ENCODE results near the gene PPP1R14C.

The PPP1R14C gene

DNA sequence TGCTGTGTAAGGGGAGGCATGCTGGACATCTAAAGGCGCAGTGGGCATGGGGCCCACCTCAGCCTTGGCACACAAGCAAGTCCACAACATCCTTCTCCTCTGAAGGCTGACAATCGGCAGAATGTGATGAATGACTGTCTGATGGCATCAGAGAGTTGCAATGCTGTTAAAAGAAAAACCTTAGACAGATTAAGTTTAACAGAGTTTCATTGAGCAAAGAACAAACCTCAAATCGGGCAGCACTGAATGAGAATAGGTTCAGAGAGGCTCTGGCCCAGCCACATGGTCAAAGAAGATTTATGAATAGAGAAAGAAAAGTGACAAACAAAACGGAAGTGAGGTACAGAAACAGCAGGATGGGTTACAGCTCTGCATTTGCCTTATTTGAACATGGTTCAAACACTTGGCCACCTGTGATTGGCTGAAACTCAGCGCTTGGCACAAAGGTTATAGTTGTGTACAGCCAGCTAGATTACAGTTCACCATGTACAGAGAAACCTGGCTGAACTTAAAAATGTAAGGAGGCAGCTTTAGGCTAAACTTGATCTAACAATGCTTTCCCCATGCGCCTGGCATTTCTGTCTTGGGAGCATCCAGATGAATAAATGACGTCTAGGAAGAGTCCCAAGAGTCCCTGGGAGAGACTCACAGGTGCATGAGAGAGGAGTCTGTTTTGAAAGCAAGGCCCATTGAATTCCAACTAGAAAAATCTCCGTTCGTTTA is 127.6 kb downstream of the PPP1R14C start:
- Mint-ChIP-seq H3K9me3 (no peaks in the 10 kb centered on the region), H3K4me3 (no peak overlapping the region), H3K4me1 (ENCODE audit: low read depth) (no peaks in the 10 kb centered on the region), H3K27me3 (peaks cover 5% of the 10 kb centered on the region), H3K36me3 (ENCODE audit: low read depth) (no peaks in the 10 kb centered on the region), H3K27ac (no peak overlapping the region)
- intact Hi-C loops (cut with micrococcal nuclease): no loop called here

DNA sequence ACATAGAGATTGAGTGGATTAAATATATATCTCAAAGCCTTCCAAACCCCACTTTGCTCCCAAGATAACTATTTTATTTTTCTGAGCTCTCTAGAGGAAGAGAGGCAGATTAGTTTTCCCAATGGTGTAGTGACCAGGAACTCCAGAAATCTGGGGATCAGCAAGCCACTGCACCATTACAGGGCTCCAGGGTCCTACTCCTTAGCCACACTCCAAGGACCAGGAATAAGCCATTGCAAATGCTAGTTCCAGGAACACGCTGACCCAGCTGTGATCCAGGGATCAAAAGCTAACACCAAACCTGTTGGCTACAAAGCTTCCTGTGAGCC is 128.3 kb downstream of the PPP1R14C start:
- H3K27ac Mint-ChIP-seq: no peak overlapping the region
- H3K27me3 Mint-ChIP-seq: peaks cover 5% of the 10 kb centered on the region
- no peaks in the 10 kb centered on the region for H3K36me3 Mint-ChIP-seq (ENCODE audit: low read depth)
- H3K4me1 Mint-ChIP-seq (ENCODE audit: low read depth): no peaks in the 10 kb centered on the region
- intact Hi-C loops (cut with micrococcal nuclease): no loop called here
- H3K9me3 Mint-ChIP-seq: no peaks in the 10 kb centered on the region
- no peak overlapping the region for H3K4me3 Mint-ChIP-seq

DNA sequence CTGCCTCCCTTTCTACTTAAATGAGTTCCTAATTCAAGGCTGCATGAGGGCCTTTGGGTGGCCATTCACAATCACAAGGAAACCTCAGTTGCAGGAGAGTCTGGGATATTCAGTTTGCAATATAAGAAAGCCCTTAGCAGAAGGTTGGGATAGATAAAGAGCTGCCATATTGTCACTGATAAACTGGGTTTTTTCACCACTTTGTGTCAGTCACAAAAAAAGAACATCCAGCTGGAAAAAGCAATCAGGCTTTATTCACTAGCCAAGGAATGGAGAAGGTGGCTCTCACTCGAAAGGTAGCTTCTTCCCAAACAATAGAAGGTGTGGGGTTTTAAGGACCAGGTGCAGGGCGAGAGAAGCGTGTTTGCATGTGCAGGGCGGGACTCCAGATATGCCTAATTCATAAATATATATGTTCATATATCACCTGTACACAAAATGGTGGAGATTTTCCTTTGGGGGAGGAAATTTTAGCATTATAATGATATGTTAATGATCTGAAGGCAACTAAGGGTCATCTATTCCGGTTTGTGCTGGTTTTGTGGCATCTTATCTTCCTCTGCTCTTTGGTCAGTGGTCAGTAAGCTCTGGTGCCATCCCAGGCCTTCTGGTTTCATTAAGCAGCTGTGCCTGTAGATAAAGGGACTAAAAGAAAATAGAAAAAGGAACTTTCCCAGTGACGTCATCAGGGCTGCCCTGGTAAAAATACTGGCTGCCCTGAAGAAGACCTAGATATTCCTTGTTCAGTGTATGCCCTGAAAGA is 128.8 kb downstream of the PPP1R14C start:
- intact Hi-C loops (cut with micrococcal nuclease): no loop called here
- H3K4me3 Mint-ChIP-seq: no peak overlapping the region
- peaks cover 5% of the 10 kb centered on the region for H3K27me3 Mint-ChIP-seq
- no peaks in the 10 kb centered on the region for H3K4me1 Mint-ChIP-seq (ENCODE audit: low read depth)
- no peaks in the 10 kb centered on the region for H3K36me3 Mint-ChIP-seq (ENCODE audit: low read depth)
- no peak overlapping the region for H3K27ac Mint-ChIP-seq
- H3K9me3 Mint-ChIP-seq: no peaks in the 10 kb centered on the region

DNA sequence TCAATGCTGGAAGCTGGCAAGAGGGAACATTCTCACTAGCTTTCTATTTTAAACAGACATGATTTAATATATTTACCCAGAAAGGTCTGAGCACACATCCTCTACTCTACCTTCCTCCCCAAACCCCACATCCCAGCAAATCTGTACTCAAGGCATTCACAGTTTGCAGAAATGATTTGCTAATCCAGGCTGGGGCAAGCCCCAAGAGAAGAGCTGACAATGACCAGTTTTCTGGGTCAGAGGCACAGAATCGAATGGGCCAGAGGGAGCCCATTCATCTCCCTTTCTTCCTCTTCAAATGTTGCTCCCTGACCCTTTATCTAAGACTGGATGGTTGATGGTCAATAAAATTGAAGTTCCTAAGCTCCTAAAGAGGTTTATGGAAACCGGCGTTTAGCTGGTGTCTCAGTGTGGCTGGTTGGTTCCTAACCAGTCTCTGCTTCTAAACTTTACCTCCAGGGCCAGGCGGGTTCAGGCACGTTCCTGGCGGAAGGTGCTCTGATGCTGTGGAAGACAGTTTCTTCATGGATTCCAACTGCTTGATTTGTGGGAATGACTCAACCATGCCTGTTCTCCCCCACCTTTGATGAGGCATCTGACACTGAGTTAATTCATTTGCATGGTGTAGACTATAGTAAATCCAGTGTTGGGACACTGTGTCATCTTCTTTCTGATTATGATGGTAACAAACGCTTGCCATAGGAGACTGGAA is 129.6 kb downstream of the PPP1R14C start:
- no peaks in the 10 kb centered on the region for H3K36me3 Mint-ChIP-seq (ENCODE audit: low read depth)
- no peak overlapping the region for H3K4me3 Mint-ChIP-seq
- no peaks in the 10 kb centered on the region for H3K9me3 Mint-ChIP-seq
- intact Hi-C loops (cut with micrococcal nuclease): no loop called here
- no peaks in the 10 kb centered on the region for H3K4me1 Mint-ChIP-seq (ENCODE audit: low read depth)
- H3K27me3 Mint-ChIP-seq: peaks cover 5% of the 10 kb centered on the region
- no peak overlapping the region for H3K27ac Mint-ChIP-seq

DNA sequence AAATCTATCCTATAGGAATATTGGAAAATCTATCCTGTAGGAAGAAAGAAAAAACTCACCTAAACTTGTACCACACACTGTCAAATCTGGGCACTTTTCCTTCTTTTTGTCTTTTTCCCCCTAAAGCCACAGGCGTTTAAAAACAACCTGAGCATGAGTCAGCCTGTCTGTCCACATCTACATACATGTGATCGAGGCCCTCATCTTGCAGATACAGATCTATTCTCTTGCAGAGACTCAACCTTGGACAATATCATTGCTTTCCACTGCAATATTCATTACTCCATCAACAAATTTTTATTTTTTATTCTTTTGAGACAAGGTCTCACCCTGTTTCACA is 130.1 kb downstream of the PPP1R14C start:
- no peak overlapping the region for H3K4me3 Mint-ChIP-seq
- intact Hi-C loops (cut with micrococcal nuclease): no loop called here
- H3K27ac Mint-ChIP-seq: no peak overlapping the region
- no peaks in the 10 kb centered on the region for H3K4me1 Mint-ChIP-seq (ENCODE audit: low read depth)
- H3K9me3 Mint-ChIP-seq: no peaks in the 10 kb centered on the region
- peaks cover 5% of the 10 kb centered on the region for H3K27me3 Mint-ChIP-seq
- H3K36me3 Mint-ChIP-seq (ENCODE audit: low read depth): no peaks in the 10 kb centered on the region

DNA sequence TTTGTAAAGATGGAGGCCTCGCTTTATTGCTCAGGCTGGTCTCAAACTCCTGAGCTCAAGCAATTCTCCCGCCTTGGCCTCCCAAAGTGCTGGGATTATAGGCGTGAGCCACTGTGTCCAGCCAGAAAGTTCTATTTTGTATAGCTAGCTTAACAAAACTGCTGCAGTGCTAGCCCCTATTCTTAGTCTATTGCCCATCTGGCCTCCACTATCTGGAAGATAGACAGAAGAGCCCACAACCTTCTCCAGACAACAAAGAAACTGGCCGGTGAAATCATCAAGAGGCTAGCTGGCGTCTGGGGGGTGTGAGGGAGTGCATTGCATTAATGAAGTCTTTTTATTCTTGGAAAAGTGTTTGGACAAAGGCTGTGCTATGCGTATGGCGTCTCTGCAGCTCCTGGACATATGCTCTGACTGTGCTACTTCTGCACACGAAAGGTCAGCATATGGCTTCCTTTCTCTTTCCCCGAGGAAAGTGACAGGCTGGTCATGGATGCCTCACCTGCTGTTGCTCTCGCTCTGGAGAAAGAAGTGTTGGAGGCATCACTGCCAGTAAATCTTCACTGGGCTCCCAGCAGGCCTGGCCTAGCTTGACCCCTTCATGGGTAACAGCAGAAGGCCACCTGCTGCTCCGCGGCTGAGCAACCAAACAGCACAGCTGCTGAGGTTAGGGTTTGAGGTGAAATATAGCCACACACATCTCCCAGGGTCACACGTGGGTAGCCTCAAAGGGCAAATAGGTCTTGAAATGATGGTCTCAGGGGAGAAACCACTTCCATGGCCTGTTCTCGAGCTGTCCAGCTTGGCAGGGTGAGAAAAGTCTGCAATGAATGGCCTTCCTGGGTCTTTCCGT is 130.8 kb downstream of the PPP1R14C start:
- Mint-ChIP-seq H3K9me3 (no peaks in the 10 kb centered on the region), H3K27me3 (peaks cover 3% of the 10 kb centered on the region), H3K27ac (no peak overlapping the region), H3K36me3 (ENCODE audit: low read depth) (no peaks in the 10 kb centered on the region), H3K4me3 (no peak overlapping the region), H3K4me1 (ENCODE audit: low read depth) (no peaks in the 10 kb centered on the region)
- intact Hi-C loops (cut with micrococcal nuclease): no loop called here

DNA sequence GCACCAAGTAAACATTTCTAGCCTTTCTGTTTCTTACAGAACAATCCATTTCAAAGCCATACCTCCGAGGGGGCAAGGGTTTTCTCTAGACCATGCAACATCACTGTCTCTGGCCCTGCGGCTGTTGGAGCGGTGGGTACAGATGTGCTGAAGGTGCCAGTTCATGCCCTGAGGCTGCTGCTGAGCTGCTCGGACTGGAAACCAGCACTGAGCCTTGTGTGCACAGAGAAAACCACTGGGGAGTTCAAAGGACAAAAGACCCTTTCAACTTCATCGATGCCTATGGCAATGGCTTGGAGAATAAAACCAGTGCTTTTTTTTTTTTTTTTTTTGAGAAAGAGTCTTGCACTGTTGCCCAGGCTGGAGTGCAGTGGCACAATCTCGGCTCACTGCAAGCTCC is 132.6 kb downstream of the PPP1R14C start:
- Mint-ChIP-seq H3K4me3 (no peak overlapping the region), H3K36me3 (ENCODE audit: low read depth) (no peaks in the 10 kb centered on the region), H3K9me3 (no peaks in the 10 kb centered on the region), H3K4me1 (ENCODE audit: low read depth) (no peaks in the 10 kb centered on the region), H3K27ac (no peak overlapping the region), H3K27me3 (peaks cover 5% of the 10 kb centered on the region)
- intact Hi-C loops (cut with micrococcal nuclease): no loop called here

DNA sequence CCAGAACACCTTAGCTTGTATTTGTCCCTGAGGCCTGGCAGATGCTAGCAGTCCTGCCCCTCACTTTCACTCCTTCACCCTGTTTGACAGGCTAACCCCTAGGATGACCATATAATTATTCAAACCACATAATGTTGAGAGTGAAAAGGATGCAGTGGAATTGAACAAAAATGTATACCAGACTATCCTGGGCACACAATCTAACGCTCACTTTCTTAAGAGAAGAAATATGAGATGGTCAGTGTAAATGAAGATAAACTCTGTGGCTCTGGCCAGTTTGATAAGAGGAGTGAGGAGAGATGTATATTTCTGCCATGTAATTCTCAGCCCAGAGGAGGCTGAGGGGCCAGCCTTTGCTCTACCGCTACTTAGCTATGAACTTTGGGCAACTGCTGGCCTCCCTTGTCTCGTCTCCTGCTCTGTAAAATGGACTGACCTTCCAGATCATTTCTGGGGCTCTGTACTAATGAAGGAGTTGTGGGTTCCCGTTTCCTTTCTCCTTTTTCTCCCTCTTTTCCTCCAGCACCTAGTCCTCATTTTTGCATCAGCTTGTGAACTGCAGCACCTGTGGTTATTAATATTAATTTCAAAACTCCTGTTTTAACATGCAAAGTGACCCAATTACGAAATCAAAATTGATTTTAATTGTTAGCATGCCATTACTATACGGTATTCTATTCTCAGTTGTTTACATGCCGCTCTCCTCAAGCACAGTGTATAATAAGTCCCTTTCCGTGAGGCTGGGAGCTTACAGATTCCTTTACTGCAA is 133.5 kb downstream of the PPP1R14C start:
- intact Hi-C loops (cut with micrococcal nuclease): no loop called here
- H3K27ac Mint-ChIP-seq: no peak overlapping the region
- H3K36me3 Mint-ChIP-seq (ENCODE audit: low read depth): no peaks in the 10 kb centered on the region
- no peaks in the 10 kb centered on the region for H3K4me1 Mint-ChIP-seq (ENCODE audit: low read depth)
- H3K9me3 Mint-ChIP-seq: no peaks in the 10 kb centered on the region
- H3K4me3 Mint-ChIP-seq: no peak overlapping the region
- H3K27me3 Mint-ChIP-seq: peaks cover 6% of the 10 kb centered on the region

DNA sequence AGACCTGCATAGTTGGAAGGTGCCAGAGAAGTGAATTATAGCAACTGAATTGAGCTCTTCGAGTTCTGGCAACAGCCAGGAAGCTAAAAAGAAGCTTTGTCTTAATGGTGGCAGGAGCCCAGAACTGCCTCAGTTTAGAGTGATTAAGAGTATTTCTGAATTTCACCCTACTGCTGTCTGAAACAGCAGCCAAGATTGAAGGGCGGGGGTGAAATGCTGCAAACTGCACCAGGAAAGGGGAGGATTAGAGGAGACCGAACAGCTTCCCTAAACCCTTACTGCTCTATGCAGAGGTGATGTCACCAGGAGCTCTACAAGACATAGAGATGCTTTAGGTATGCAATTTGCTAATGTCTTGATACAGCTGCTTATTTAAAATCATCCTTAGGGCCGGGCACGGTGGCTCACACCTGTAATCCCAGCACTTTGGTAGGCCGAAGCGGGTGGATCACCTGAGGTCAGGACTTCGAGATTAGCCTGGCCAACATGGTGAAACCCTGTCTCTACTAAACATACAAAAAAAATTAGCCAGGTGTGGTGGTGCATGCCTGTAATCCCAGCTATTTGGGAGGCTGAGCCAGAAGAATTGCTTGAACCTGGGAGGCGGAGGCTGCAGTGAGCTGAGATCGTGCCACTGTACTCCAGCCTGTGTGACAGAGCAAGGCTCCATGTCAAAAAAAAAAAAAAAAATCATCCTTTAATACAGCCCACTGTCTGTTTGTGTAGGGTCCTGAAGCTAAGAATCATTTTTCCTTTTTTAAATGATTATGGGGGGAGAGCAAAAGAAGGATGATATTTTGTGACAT is 134.3 kb downstream of the PPP1R14C start:
- H3K36me3 Mint-ChIP-seq (ENCODE audit: low read depth): no peaks in the 10 kb centered on the region
- peaks cover 6% of the 10 kb centered on the region for H3K27me3 Mint-ChIP-seq
- no peaks in the 10 kb centered on the region for H3K9me3 Mint-ChIP-seq
- no peak overlapping the region for H3K27ac Mint-ChIP-seq
- no peak overlapping the region for H3K4me3 Mint-ChIP-seq
- no peaks in the 10 kb centered on the region for H3K4me1 Mint-ChIP-seq (ENCODE audit: low read depth)
- intact Hi-C loops (cut with micrococcal nuclease): no loop called here

DNA sequence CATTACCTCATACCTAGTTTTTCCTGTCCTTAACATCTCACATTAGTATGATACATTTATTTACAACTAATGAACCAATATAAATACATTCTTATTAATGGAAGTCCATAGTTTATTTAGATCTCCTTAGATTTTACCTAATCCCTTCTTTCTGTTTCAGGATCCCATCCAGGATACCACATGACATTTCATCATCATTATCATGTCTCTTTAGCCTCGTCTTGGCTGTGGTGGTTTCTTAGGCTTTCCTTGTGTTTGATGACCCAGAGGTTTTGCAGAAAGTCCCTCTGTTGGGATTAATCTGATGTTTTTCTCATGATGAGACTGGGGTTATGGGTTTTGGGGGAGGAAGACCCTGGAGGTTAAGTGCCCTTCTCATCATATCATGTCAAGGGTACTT is 136.7 kb downstream of the PPP1R14C start:
- peaks cover 10% of the 10 kb centered on the region for H3K27me3 Mint-ChIP-seq
- H3K9me3 Mint-ChIP-seq: no peaks in the 10 kb centered on the region
- intact Hi-C loops (cut with micrococcal nuclease): no loop called here
- no peaks in the 10 kb centered on the region for H3K4me1 Mint-ChIP-seq (ENCODE audit: low read depth)
- H3K4me3 Mint-ChIP-seq: no peak overlapping the region
- no peak overlapping the region for H3K27ac Mint-ChIP-seq
- no peaks in the 10 kb centered on the region for H3K36me3 Mint-ChIP-seq (ENCODE audit: low read depth)

DNA sequence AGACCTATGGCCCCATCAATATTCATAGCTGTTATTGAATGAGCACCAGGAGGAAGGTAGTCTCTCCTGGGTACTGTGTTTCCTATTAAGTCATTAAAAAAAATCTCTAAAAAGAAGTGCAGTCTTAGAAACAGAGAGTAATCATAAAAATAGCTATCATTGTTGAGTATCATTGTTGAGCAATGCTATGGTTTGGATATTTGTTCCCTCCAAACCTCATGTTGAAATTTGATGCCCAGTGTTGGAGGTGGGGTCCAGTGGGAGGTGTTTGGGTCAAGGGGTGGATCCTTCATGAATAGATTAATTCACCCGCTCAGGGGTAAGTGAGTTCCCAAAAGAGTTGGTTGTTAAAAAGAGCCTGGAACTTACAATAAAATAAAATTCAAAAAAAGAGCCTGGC is 137.9 kb downstream of the PPP1R14C start:
- no peaks in the 10 kb centered on the region for H3K4me1 Mint-ChIP-seq (ENCODE audit: low read depth)
- no peaks in the 10 kb centered on the region for H3K36me3 Mint-ChIP-seq (ENCODE audit: low read depth)
- no peak overlapping the region for H3K4me3 Mint-ChIP-seq
- intact Hi-C loops (cut with micrococcal nuclease): no loop called here
- no peak overlapping the region for H3K27ac Mint-ChIP-seq
- no peaks in the 10 kb centered on the region for H3K9me3 Mint-ChIP-seq
- H3K27me3 Mint-ChIP-seq: peaks cover 13% of the 10 kb centered on the region

DNA sequence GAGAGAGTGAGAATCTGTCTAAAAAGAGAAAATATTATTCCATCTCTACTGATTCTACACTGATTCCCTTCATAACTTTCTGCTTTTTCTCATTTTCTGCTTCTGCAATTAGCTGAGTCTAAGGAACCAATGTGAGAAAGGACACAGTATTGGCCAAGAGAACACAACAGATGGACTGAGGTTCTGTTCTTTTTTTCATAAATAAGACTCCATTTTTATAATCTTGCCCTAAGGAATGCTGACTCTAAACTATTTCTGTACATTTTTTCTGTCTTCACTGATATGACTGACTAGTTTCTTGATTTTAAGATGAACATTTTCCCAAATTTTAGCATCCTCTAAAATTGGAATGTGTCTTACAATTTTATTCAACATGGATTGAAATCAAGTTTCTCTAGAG is 138.9 kb downstream of the PPP1R14C start:
- Mint-ChIP-seq H3K36me3 (ENCODE audit: low read depth) (no peaks in the 10 kb centered on the region), H3K27ac (no peak overlapping the region), H3K4me3 (no peak overlapping the region), H3K9me3 (no peaks in the 10 kb centered on the region), H3K27me3 (peaks cover 23% of the 10 kb centered on the region), H3K4me1 (ENCODE audit: low read depth) (no peaks in the 10 kb centered on the region)
- intact Hi-C loops (cut with micrococcal nuclease): no loop called here

DNA sequence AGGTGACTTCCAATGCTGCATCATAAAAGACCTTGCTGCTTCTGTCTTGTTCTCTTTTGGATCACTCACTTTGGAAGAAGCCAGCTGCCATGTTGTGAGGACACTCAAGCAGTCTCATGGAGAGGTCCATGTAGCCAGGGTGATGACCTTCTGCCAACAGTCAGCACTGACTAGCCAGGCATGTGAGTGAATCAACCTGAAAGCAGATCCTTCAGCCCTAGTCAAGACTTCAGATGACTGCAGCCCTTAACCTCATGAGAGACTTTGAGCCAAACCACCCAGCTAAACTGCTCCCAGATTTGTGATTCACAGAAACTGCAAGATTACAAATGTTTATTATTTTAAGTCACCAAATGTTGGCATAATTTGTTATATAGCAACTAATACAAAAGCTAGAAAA is 140.0 kb downstream of the PPP1R14C start:
- intact Hi-C loops (cut with micrococcal nuclease): no loop called here
- H3K36me3 Mint-ChIP-seq (ENCODE audit: low read depth): no peaks in the 10 kb centered on the region
- no peaks in the 10 kb centered on the region for H3K4me1 Mint-ChIP-seq (ENCODE audit: low read depth)
- H3K27ac Mint-ChIP-seq: no peak overlapping the region
- H3K9me3 Mint-ChIP-seq: no peaks in the 10 kb centered on the region
- no peak overlapping the region for H3K4me3 Mint-ChIP-seq
- peaks cover 26% of the 10 kb centered on the region for H3K27me3 Mint-ChIP-seq
